ENCODE measurements around the gene SNRNP40.

Gene SNRNP40

GRCh38 chr1:31296486-31297276 lies at the start of gene SNRNP40, which contains the start of gene ZCCHC17:
TSS of gene SNRNP40 (minus strand) at chr1:31296788. CDS start at chr1:31296751, 37 bp downstream.
TSS of gene ZCCHC17 (plus strand) at chr1:31297032. CDS start at chr1:31310099, 13,067 bp downstream.
- Histone ChIP-seq H3K4me3 (replicated peaks; ENCODE audit: low read depth, low read length) (peak within 1 kb of the TSS; percentile 83), H3K27me3 (replicated peaks; ENCODE audit: control insufficient read depth, insufficient read depth, low read length) (no peaks in the 10 kb centered on the region), H3K36me3 (ENCODE audit: control insufficient read depth, insufficient read depth, low read length) (peaks cover 7% of the 10 kb centered on the region)
- peak; percentile 96 for DNase-seq (ENCODE audit: extremely low read depth, insufficient read length)
- no peak for TF ChIP-seq CTCF (IDR thresholded peaks at IDR 0.05; ENCODE audit: insufficient read depth, low read length, poor library complexity, severe bottlenecking)

- TF ChIP-seq CTCF (IDR thresholded peaks at IDR 0.05; ENCODE audit: insufficient read depth, low read length, poor library complexity, severe bottlenecking): no peak
- no peaks in the 10 kb centered on the region; the same call in 1 of the 2 replicates for H3K36me3 ChIP-seq (ENCODE audit: control insufficient read depth, insufficient read depth, low read length)
- H3K4me3 ChIP-seq (replicated peaks; ENCODE audit: low read depth, low read length): no peak overlapping the region
- DNase-seq (ENCODE audit: extremely low read depth, insufficient read length): no peak
- H3K27me3 ChIP-seq (replicated peaks; ENCODE audit: control insufficient read depth, insufficient read depth, low read length): no peaks in the 10 kb centered on the region
These were observed 49.0 kb upstream of the SNRNP40 start for GRCh38 chr1:31345635-31346034.

GRCh38 chr1:31344503-31344902 lies 47.9 kb upstream of the SNRNP40 start:
- Histone ChIP-seq H3K36me3 (ENCODE audit: control insufficient read depth, insufficient read depth, low read length) (no peaks in the 10 kb centered on the region; the same call in 1 of the 2 replicates), H3K27me3 (replicated peaks; ENCODE audit: control insufficient read depth, insufficient read depth, low read length) (no peaks in the 10 kb centered on the region), H3K4me3 (replicated peaks; ENCODE audit: low read depth, low read length) (no peak overlapping the region)
- DNase-seq (ENCODE audit: extremely low read depth, insufficient read length): no peak
- TF ChIP-seq CTCF (IDR thresholded peaks at IDR 0.05; ENCODE audit: insufficient read depth, low read length, poor library complexity, severe bottlenecking): no peak

GRCh38 chr1:31336687-31337467 lies 40.3 kb upstream of the SNRNP40 start:
- H3K36me3 ChIP-seq (ENCODE audit: control insufficient read depth, insufficient read depth, low read length): no peaks in the 10 kb centered on the region
- no peak overlapping the region for H3K4me3 ChIP-seq (replicated peaks; ENCODE audit: low read depth, low read length)
- TF ChIP-seq CTCF (IDR thresholded peaks at IDR 0.05; ENCODE audit: insufficient read depth, low read length, poor library complexity, severe bottlenecking): no peak
- DNase-seq (ENCODE audit: extremely low read depth, insufficient read length): no peak
- no peaks in the 10 kb centered on the region for H3K27me3 ChIP-seq (replicated peaks; ENCODE audit: control insufficient read depth, insufficient read depth, low read length)

GRCh38 chr1:31335007-31335406 lies 38.4 kb upstream of the SNRNP40 start:
- no peak overlapping the region for H3K4me3 ChIP-seq (replicated peaks; ENCODE audit: low read depth, low read length)
- no peaks in the 10 kb centered on the region for H3K27me3 ChIP-seq (replicated peaks; ENCODE audit: control insufficient read depth, insufficient read depth, low read length)
- DNase-seq (ENCODE audit: extremely low read depth, insufficient read length): no peak
- no peaks in the 10 kb centered on the region for H3K36me3 ChIP-seq (ENCODE audit: control insufficient read depth, insufficient read depth, low read length)
- TF ChIP-seq CTCF (IDR thresholded peaks at IDR 0.05; ENCODE audit: insufficient read depth, low read length, poor library complexity, severe bottlenecking): peak; percentile 45
